SK-N-SH treated with all-trans-retinoic acid at 6 μM for 48 hours (cell line): ENCODE measurements around the gene SMTNL1.

Experiments
- ATAC-seq: fragments of 200-7000 bp; cut with Tn5 transposase; 3 replicates; pipeline ENCODE4 v1.9.1; 2020; ENCODE audit warnings: mild to moderate bottlenecking, moderate library complexity
- ARNTL ChIP-seq: fragments of 450-650 bp; formaldehyde crosslinking; IDR thresholded peaks from 2 replicates; pipeline ENCODE4 v1.5.0; 2020; ENCODE audit warnings: low read depth, mild to moderate bottlenecking, moderate library complexity, borderline replicate concordance
- BACH2 ChIP-seq: fragments of 250-450 bp; sonication (Bioruptor Pico); IDR thresholded peaks from 2 replicates; pipeline ENCODE4 v1.9.0; 2021; ENCODE audit warnings: mild to moderate bottlenecking, borderline replicate concordance
- CREB5 ChIP-seq: fragments of 250-450 bp; sonication (Bioruptor Pico); IDR thresholded peaks from 2 replicates; pipeline ENCODE4 v1.5.1; 2020; ENCODE audit warnings: low read depth, mild to moderate bottlenecking, moderate library complexity
- CSDC2 ChIP-seq: fragments of 250-450 bp; sonication (Bioruptor Pico); IDR thresholded peaks from 2 replicates; pipeline ENCODE4 v1.5.0; 2020; ENCODE audit warnings: mild to moderate bottlenecking, moderate library complexity
- ESRRG ChIP-seq: fragments of 250-450 bp; sonication (Bioruptor Pico); IDR thresholded peaks from 2 replicates; pipeline ENCODE4 v1.6.1; 2021; ENCODE audit warnings: mild to moderate bottlenecking
- GLIS3 ChIP-seq: fragments of 250-450 bp; sonication (Bioruptor Pico); IDR thresholded peaks from 2 replicates; pipeline ENCODE4 v1.5.0; 2020; ENCODE audit warnings: mild to moderate bottlenecking, moderate library complexity
- ISL1 ChIP-seq: fragments of 250-450 bp; sonication (Bioruptor Pico); IDR thresholded peaks from 2 replicates; pipeline ENCODE4 v2.1.2; 2022; ENCODE audit warnings: mild to moderate bottlenecking, moderate library complexity
- OSR1 ChIP-seq: fragments of 250-450 bp; sonication (Bioruptor Pico); IDR thresholded peaks from 2 replicates; pipeline ENCODE4 v1.8.0; 2022; ENCODE audit warnings: moderate library complexity, mild to moderate bottlenecking, inconsistent platforms
- PATZ1 ChIP-seq: fragments of 250-450 bp; sonication (Bioruptor Pico); IDR thresholded peaks from 2 replicates; pipeline ENCODE4 v1.8.0; 2020; ENCODE audit warnings: mild to moderate bottlenecking, moderate library complexity, borderline replicate concordance
- PPARA ChIP-seq: fragments of 250-450 bp; sonication (Bioruptor Pico); IDR thresholded peaks from 2 replicates; pipeline ENCODE4 v1.5.0; 2020; ENCODE audit warnings: mild to moderate bottlenecking, borderline replicate concordance
- SNAI2 ChIP-seq: fragments of 250-450 bp; sonication (Bioruptor Pico); IDR thresholded peaks from 2 replicates; pipeline ENCODE4 v1.5.0; 2020; ENCODE audit warnings: mild to moderate bottlenecking, moderate library complexity
- TCF4 ChIP-seq: fragments of 250-450 bp; sonication (Bioruptor Pico); IDR thresholded peaks from 2 replicates; pipeline ENCODE4 v1.8.0; 2021; ENCODE audit warnings: mild to moderate bottlenecking, moderate library complexity, borderline replicate concordance
- TOX ChIP-seq: fragments of 250-450 bp; sonication (Bioruptor Pico); IDR thresholded peaks from 2 replicates; pipeline ENCODE4 v1.8.0; 2021; ENCODE audit warnings: mild to moderate bottlenecking, moderate library complexity, borderline replicate concordance
- ZC3H10 ChIP-seq: fragments of 250-450 bp; sonication (Bioruptor Pico); IDR thresholded peaks from 2 replicates; pipeline ENCODE4 v1.5.1; 2021; ENCODE audit warnings: mild to moderate bottlenecking, moderate library complexity
- ZFP3 ChIP-seq: fragments of 250-450 bp; sonication (Bioruptor Pico); IDR thresholded peaks from 2 replicates; pipeline ENCODE4 v1.5.0; 2020; ENCODE audit warnings: mild to moderate bottlenecking, moderate library complexity
- ZFP30 ChIP-seq: fragments of 450-650 bp; formaldehyde crosslinking; IDR thresholded peaks from 2 replicates; pipeline ENCODE4 v1.5.0; 2022; ENCODE audit warnings: mild to moderate bottlenecking, moderate library complexity
- ZNF565 ChIP-seq: fragments of 450-650 bp; formaldehyde crosslinking; conservative IDR thresholded peaks from 2 replicates; pipeline ENCODE4 v1.5.0; 2020; ENCODE audit warnings: low read depth, mild to moderate bottlenecking, moderate library complexity
- ZNF8 ChIP-seq: fragments of 450-650 bp; formaldehyde crosslinking; IDR thresholded peaks from 2 replicates; pipeline ENCODE4 v1.5.0; 2020; ENCODE audit warnings: mild to moderate bottlenecking, moderate library complexity
- TF ChIP-seq, protein P1 (sequence below): fragments of 250-450 bp; sonication (Bioruptor Pico); IDR thresholded peaks from 2 replicates; pipeline ENCODE4 v1.5.1; 2021; ENCODE audit warnings: mild to moderate bottlenecking, moderate library complexity
- TF ChIP-seq, protein P2 (sequence below): fragments of 250-450 bp; sonication (Bioruptor Pico); IDR thresholded peaks from 2 replicates; pipeline ENCODE4 v1.8.0; 2021; ENCODE audit warnings: low read depth, mild to moderate bottlenecking, moderate library complexity, borderline replicate concordance
- TF ChIP-seq, protein P3 (sequence below): fragments of 250-450 bp; sonication (Bioruptor Pico); IDR thresholded peaks from 2 replicates; pipeline ENCODE4 v1.5.0; 2020; ENCODE audit warnings: mild to moderate bottlenecking, moderate library complexity

The SMTNL1 gene

DNA sequence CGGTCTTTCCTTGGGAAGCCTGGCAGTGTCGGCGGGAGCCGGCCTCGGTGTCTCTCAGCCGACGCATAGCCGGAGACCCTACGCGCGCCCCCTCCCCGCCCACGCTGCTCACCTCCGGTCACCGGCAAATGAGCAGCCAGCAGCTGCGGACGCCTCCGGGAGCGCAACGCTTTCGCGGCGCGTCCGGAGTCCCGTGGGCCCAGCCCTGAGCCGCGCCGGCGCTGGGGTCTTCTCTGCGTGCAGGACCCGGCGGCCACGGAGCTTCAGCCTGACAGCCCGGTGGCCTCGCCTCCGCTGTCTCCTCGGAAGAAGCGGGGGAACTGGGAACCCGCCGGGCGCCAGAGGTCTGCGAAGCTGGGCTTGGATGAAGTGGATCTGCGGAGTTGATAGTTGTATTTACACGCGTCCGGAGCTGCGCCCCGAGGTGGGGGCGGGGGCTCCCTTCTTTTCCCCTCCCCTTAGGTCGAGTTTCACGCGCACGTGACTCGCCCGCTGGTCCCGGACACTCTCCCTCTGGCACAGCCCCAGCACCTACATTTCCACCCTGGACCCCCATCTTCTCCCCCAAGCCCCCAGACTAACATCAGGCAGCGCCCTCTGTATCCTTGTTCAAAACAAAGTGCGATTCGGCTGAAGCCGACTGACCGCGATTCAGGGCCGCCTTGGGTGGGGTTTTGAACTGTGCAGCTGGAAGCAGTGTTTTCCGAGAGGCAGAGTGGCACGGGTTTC is 21.9 kb upstream of the SMTNL1 start, which contains the start of gene SLC43A1:
TSS of gene SLC43A1 (minus strand) at position 371 of the 729 bp plus-strand sequence. CDS start 1,591 bp downstream, outside the sequence.
- TF ChIP-seq ISL1 (no peak), SNAI2 (CRISPR knock-in tag) (no peak), ZNF8 (no peak), OSR1 (CRISPR knock-in tag) (no peak), TOX (CRISPR knock-in tag) (no peak), TCF4 (CRISPR knock-in tag) (no peak)
- ATAC-seq, result peak; percentile 83

- no peak for ATAC-seq
- TF ChIP-seq ZNF565, result no peak
- no peak for TF ChIP-seq ISL1
- TF ChIP-seq PPARA (CRISPR knock-in tag), result no peak
- no peak for TF ChIP-seq TOX (CRISPR knock-in tag)
- TF ChIP-seq, protein P1, sequence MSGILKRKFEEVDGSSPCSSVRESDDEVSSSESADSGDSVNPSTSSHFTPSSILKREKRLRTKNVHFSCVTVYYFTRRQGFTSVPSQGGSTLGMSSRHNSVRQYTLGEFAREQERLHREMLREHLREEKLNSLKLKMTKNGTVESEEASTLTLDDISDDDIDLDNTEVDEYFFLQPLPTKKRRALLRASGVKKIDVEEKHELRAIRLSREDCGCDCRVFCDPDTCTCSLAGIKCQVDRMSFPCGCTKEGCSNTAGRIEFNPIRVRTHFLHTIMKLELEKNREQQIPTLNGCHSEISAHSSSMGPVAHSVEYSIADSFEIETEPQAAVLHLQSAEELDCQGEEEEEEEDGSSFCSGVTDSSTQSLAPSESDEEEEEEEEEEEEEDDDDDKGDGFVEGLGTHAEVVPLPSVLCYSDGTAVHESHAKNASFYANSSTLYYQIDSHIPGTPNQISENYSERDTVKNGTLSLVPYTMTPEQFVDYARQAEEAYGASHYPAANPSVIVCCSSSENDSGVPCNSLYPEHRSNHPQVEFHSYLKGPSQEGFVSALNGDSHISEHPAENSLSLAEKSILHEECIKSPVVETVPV, result no peak
- no peak for TF ChIP-seq CSDC2 (CRISPR knock-in tag)
Observed at GRCh38 chr11:57516061-57516443, 21.3 kb upstream of the SMTNL1 start.

DNA sequence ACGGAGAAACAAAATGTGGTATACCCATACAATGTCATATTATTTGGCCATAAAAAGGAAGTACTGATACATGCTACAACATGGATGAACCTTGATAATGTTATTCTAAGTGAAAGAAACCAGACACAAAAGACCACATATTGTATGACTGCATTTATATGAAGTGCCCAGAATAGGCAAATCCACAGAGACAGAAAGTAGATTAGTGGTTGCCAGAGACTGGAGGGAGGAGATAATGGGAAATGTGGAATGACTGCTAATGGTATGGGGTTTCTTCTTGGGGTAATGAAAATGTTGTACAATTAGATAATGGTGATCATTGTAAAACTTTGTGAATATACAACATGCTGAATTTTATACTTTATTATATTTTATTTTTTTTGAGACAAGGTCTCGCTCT is 16.3 kb upstream of the SMTNL1 start:
- TF ChIP-seq, protein P2, sequence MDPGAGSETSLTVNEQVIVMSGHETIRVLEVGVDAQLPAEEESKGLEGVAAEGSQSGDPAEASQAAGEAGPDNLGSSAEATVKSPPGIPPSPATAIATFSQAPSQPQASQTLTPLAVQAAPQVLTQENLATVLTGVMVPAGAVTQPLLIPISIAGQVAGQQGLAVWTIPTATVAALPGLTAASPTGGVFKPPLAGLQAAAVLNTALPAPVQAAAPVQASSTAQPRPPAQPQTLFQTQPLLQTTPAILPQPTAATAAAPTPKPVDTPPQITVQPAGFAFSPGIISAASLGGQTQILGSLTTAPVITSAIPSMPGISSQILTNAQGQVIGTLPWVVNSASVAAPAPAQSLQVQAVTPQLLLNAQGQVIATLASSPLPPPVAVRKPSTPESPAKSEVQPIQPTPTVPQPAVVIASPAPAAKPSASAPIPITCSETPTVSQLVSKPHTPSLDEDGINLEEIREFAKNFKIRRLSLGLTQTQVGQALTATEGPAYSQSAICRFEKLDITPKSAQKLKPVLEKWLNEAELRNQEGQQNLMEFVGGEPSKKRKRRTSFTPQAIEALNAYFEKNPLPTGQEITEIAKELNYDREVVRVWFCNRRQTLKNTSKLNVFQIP (CRISPR knock-in tag), result no peak
- TF ChIP-seq, protein P3, sequence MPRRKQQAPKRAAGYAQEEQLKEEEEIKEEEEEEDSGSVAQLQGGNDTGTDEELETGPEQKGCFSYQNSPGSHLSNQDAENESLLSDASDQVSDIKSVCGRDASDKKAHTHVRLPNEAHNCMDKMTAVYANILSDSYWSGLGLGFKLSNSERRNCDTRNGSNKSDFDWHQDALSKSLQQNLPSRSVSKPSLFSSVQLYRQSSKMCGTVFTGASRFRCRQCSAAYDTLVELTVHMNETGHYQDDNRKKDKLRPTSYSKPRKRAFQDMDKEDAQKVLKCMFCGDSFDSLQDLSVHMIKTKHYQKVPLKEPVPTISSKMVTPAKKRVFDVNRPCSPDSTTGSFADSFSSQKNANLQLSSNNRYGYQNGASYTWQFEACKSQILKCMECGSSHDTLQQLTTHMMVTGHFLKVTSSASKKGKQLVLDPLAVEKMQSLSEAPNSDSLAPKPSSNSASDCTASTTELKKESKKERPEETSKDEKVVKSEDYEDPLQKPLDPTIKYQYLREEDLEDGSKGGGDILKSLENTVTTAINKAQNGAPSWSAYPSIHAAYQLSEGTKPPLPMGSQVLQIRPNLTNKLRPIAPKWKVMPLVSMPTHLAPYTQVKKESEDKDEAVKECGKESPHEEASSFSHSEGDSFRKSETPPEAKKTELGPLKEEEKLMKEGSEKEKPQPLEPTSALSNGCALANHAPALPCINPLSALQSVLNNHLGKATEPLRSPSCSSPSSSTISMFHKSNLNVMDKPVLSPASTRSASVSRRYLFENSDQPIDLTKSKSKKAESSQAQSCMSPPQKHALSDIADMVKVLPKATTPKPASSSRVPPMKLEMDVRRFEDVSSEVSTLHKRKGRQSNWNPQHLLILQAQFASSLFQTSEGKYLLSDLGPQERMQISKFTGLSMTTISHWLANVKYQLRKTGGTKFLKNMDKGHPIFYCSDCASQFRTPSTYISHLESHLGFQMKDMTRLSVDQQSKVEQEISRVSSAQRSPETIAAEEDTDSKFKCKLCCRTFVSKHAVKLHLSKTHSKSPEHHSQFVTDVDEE, result no peak
- TF ChIP-seq ARNTL, result no peak
- TF ChIP-seq TOX (CRISPR knock-in tag), result no peak
- no peak for TF ChIP-seq CREB5
- TF ChIP-seq PATZ1 (CRISPR knock-in tag), result no peak
- TF ChIP-seq ZFP3, result no peak
- no peak for TF ChIP-seq GLIS3
- no peak for TF ChIP-seq CSDC2 (CRISPR knock-in tag)
- no peak for TF ChIP-seq ZFP30 (CRISPR knock-in tag)
- no peak for TF ChIP-seq ZNF565
- TF ChIP-seq PPARA (CRISPR knock-in tag), result no peak
- no peak for TF ChIP-seq ZC3H10
- TF ChIP-seq ISL1, result no peak
- TF ChIP-seq TCF4 (CRISPR knock-in tag), result no peak
- no peak for ATAC-seq

GRCh38 chr11:57523419-57523818 is 14.0 kb upstream of the SMTNL1 start:
- ATAC-seq, result no peak
- no peak for TF ChIP-seq BACH2
- TF ChIP-seq SNAI2 (CRISPR knock-in tag), result no peak
- TF ChIP-seq OSR1 (CRISPR knock-in tag), result no peak
- TF ChIP-seq, protein P2 (CRISPR knock-in tag), result no peak
- TF ChIP-seq, protein P3, result no peak
- no peak for TF ChIP-seq TOX (CRISPR knock-in tag)
- TF ChIP-seq ZFP30 (CRISPR knock-in tag), result no peak
- TF ChIP-seq ARNTL, result no peak
- TF ChIP-seq PPARA (CRISPR knock-in tag), result no peak
- no peak for TF ChIP-seq ESRRG
- TF ChIP-seq TCF4 (CRISPR knock-in tag), result no peak
- TF ChIP-seq ZC3H10, result no peak
